Gastroesophageal sphincter (tissue), 3 donors: Measurements from ENCODE around the gene FAM193B.

Experiments used
- POLR2AphosphoS5 ChIP-seq: sonication (generic); formaldehyde crosslinking; IDR thresholded peaks from one replicate; pipeline ENCODE4 v1.6.1; 2017; ENCODE audit warnings: antibody characterized with exemption
- TF ChIP-seq, protein P1 (sequence below), 4 experiments: fragments of 200-600 bp in 2 of 4; fragments of 450-650 bp in 2 of 4; sonication (generic) in 1 of 4; IDR thresholded peaks; one replicate each; pipeline ENCODE4 v1.5.1; 2017 to 2019; ENCODE audit warnings: antibody characterized with exemption in 4 of 4, mild to moderate bottlenecking in 2 of 4, moderate library complexity in 2 of 4

GRCh38 chr5:177557041-177557647 lies 2.8 kb upstream of the FAM193B start:
- TF ChIP-seq, protein P1, sequence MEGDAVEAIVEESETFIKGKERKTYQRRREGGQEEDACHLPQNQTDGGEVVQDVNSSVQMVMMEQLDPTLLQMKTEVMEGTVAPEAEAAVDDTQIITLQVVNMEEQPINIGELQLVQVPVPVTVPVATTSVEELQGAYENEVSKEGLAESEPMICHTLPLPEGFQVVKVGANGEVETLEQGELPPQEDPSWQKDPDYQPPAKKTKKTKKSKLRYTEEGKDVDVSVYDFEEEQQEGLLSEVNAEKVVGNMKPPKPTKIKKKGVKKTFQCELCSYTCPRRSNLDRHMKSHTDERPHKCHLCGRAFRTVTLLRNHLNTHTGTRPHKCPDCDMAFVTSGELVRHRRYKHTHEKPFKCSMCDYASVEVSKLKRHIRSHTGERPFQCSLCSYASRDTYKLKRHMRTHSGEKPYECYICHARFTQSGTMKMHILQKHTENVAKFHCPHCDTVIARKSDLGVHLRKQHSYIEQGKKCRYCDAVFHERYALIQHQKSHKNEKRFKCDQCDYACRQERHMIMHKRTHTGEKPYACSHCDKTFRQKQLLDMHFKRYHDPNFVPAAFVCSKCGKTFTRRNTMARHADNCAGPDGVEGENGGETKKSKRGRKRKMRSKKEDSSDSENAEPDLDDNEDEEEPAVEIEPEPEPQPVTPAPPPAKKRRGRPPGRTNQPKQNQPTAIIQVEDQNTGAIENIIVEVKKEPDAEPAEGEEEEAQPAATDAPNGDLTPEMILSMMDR (IDR thresholded peaks at IDR 0.05), result no peak
- no peak for TF ChIP-seq POLR2AphosphoS5
